IMR-90 (cell line): ENCODE measurements around the gene PLCG1. TPM values are rescaled to one million over a fixed set of nuclear protein-coding genes. Genes with fewer than 3 reads are reported as not detected.

ENCODE experiments used
- ATAC-seq: fragments of 200-7000 bp; cut with Tn5 transposase; 2 replicates; pipeline ENCODE4 v1.9.1; 2020; ENCODE audit warnings: low read depth, mild to moderate bottlenecking, moderate library complexity
- BruUV-seq: library from RNA; stranded (reverse); fragments of 400-500 nt; replicated peaks from 2 replicates; lab custom pipeline; 2021; lab: Mats Ljungman, UMichigan
- CTCF ChIA-PET: fragments of 300-600 bp; formaldehyde crosslinking; extraction: SDS; loops from one replicate; lab custom pipeline; 2021; ENCODE audit warnings: antibody characterized with exemption; lab: Yijun Ruan, JAX
- POLR2A ChIA-PET: fragments of 300-600 bp; sonication (Branson Sonifier 250); formaldehyde crosslinking; loops from one replicate; lab custom pipeline; 2022; ENCODE audit warnings: antibody characterized with exemption; ENCODE audit not compliant: unreplicated experiment; lab: Charles Lee
- DNase-seq: peaks from one replicate; pipeline ENCODE4 v3.0.0; 2013
- H2AFZ ChIP-seq: replicated peaks from 2 replicates; pipeline ENCODE3; 2013; ENCODE audit warnings: low read length, mild to moderate bottlenecking; ENCODE audit not compliant: poor library complexity
- H2AK5ac ChIP-seq: 2 replicates; pipeline ENCODE4 v1.6.1; 2013; ENCODE audit warnings: low read depth, low read length, inconsistent platforms
- H2AK9ac ChIP-seq: replicated peaks from 2 replicates; pipeline ENCODE3; 2013; ENCODE audit warnings: mild to moderate bottlenecking, low read depth, low read length, moderate library complexity; ENCODE audit not compliant: poor library complexity
- H2BK120ac ChIP-seq: 2 replicates; pipeline ENCODE4 v1.6.1; 2013; ENCODE audit warnings: low read depth, low read length, inconsistent platforms
- H2BK15ac ChIP-seq: 3 replicates; pipeline ENCODE4 v1.6.1; 2013; ENCODE audit warnings: low read depth, low read length, inconsistent platforms
- H2BK20ac ChIP-seq: 2 replicates; pipeline ENCODE4 v1.6.1; 2013; ENCODE audit warnings: low read depth, mild to moderate bottlenecking, inconsistent platforms, low read length, moderate library complexity
- H2BK5ac ChIP-seq: 2 replicates; pipeline ENCODE4 v1.6.1; 2013; ENCODE audit warnings: mild to moderate bottlenecking, low read depth, low read length, inconsistent platforms; ENCODE audit not compliant: poor library complexity, severe bottlenecking
- H3K14ac ChIP-seq: replicated peaks from 2 replicates; pipeline ENCODE4 v1.6.1; 2013; ENCODE audit warnings: low read depth, low read length, inconsistent platforms
- H3K18ac ChIP-seq: 2 replicates; pipeline ENCODE4 v1.6.1; 2013; ENCODE audit warnings: low read depth, low read length, control low read depth
- H3K23ac ChIP-seq: 2 replicates; pipeline ENCODE4 v1.6.1; 2013; ENCODE audit warnings: low read depth, low read length, inconsistent platforms
- H3K27ac ChIP-seq: 2 replicates; pipeline ENCODE4 v1.5.1; 2013; ENCODE audit warnings: mild to moderate bottlenecking, control low read depth, low read length; ENCODE audit not compliant: insufficient read depth
- H3K27me3 ChIP-seq: 2 replicates; pipeline ENCODE4 v1.6.1; 2013; ENCODE audit warnings: low read length; ENCODE audit not compliant: control insufficient read depth, insufficient read depth
- H3K36me3 ChIP-seq: 2 replicates; pipeline ENCODE4 v1.6.1; 2013; ENCODE audit warnings: low read length, mixed read lengths; ENCODE audit not compliant: control insufficient read depth, insufficient read depth
- H3K4ac ChIP-seq: 2 replicates; pipeline ENCODE4 v1.6.1; 2013; ENCODE audit warnings: low read depth, low read length, inconsistent platforms
- H3K4me1 ChIP-seq: 2 replicates; pipeline ENCODE4 v1.6.1; 2013; ENCODE audit warnings: low read length, mixed read lengths; ENCODE audit not compliant: control insufficient read depth, insufficient read depth
- H3K4me2 ChIP-seq: 2 replicates; pipeline ENCODE4 v1.6.1; 2013; ENCODE audit warnings: low read depth, mild to moderate bottlenecking, control low read depth, low read length, moderate library complexity
- H3K4me3 ChIP-seq: 2 replicates; pipeline ENCODE4 v1.5.1; 2013; ENCODE audit warnings: low read depth, mild to moderate bottlenecking, control low read depth, low read length, moderate library complexity; ENCODE audit not compliant: insufficient read depth
- H3K56ac ChIP-seq: 2 replicates; pipeline ENCODE4 v1.6.1; 2013; ENCODE audit warnings: low read length, inconsistent platforms; ENCODE audit not compliant: insufficient read depth; ENCODE audit errors: extremely low read depth
- H3K79me1 ChIP-seq, 2 experiments: 2 replicates each; pipeline ENCODE4 v1.6.1; 2013; ENCODE audit warnings: low read length in 2 of 2, inconsistent platforms in 1 of 2, low read depth in 1 of 2
- H3K9ac ChIP-seq: 2 replicates; pipeline ENCODE4 v1.6.1; 2013; ENCODE audit warnings: low read depth, low read length, control low read depth
- H3K9me1 ChIP-seq: 2 replicates; pipeline ENCODE4 v1.6.1; 2013; ENCODE audit warnings: low read length, inconsistent platforms; ENCODE audit not compliant: insufficient read depth
- H3K9me3 ChIP-seq: 2 replicates; pipeline ENCODE4 v1.6.1; 2013; ENCODE audit warnings: low read length; ENCODE audit not compliant: control insufficient read depth, insufficient read depth
- H4K20me1 ChIP-seq: 2 replicates; pipeline ENCODE4 v1.6.1; 2013; ENCODE audit warnings: low read length, inconsistent platforms; ENCODE audit not compliant: insufficient read depth
- H4K5ac ChIP-seq: 2 replicates; pipeline ENCODE4 v1.6.1; 2013; ENCODE audit warnings: mild to moderate bottlenecking, low read depth, low read length, control low read depth
- H4K8ac ChIP-seq, 2 experiments: 2 replicates each; pipeline ENCODE4 v1.6.1; 2013; ENCODE audit warnings: low read depth in 2 of 2, low read length in 2 of 2, control low read depth in 1 of 2, inconsistent platforms in 1 of 2
- H4K91ac ChIP-seq: 2 replicates; pipeline ENCODE4 v1.6.1; 2013; ENCODE audit warnings: low read depth, low read length, inconsistent platforms; ENCODE audit not compliant: insufficient read depth
- MAZ ChIP-seq: IDR thresholded peaks from 2 replicates; pipeline ENCODE4 v1.6.1; 2012; ENCODE audit warnings: low read depth, mild to moderate bottlenecking, low read length, improper control_type of control experiment, moderate library complexity, borderline replicate concordance
- MXI1 ChIP-seq: IDR thresholded peaks from 2 replicates; pipeline ENCODE4 v1.6.1; 2012; ENCODE audit warnings: low read depth, mild to moderate bottlenecking, low read length, moderate library complexity, borderline replicate concordance
- RAD21 ChIP-seq: IDR thresholded peaks from 2 replicates; pipeline ENCODE4 v1.6.1; 2012; ENCODE audit warnings: low read length, improper control_type of control experiment
- WGBS, 2 experiments: methylation state at CpG; one replicate each; pipeline versions ENCODE4 v1.1.5 to v1.1.7; 2013; ENCODE audit warnings: missing lambda C conversion rate in 2 of 2; ENCODE audit not compliant: insufficient read length in 1 of 2; ENCODE audit errors: extremely low coverage in 2 of 2; 5-methylcytosine and 5-hydroxymethylcytosine counted together
- dilution Hi-C: fragments of 300-500 bp; cut with HindIII; formaldehyde crosslinking; loops from one replicate; pipeline ENCODE4 v1.14.3; 2018; ENCODE audit warnings: low sequenced_read_pairs; ENCODE audit not compliant: unreplicated experiment
- in situ Hi-C: fragments of 300-500 bp; cut with MboI; formaldehyde crosslinking; loops from 3 replicates; pipeline ENCODE4 v1.14.3; 2019; ENCODE audit warnings: low sequenced_read_pairs, inconsistent platforms, mixed read lengths
- intact Hi-C: fragments of 100-400 bp; cut with micrococcal nuclease; formaldehyde crosslinking; loops from 2 replicates; pipeline ENCODE4 v1.10.0; 2022
- polyA plus RNA-seq, 3 experiments: library from polyadenylated mRNA; depleted of rRNA; stranded (reverse); fragments of >200 nt; gene quantifications; 2 replicates each; pipeline ENCODE4 v1.2.3, GENCODE V29; 2012; ENCODE audit warnings: low replicate concordance in 1 of 3
- total RNA-seq: library from RNA; depleted of rRNA; stranded (reverse); fragments of >200 nt; gene quantifications from 2 replicates; pipeline ENCODE4 v1.2.3, GENCODE V29; 2012

The PLCG1 gene
- total and polyA plus RNA-seq, 2 of the 4 experiments (the other 2 are of a cell fraction), result 59.1 to 69.1 TPM

GRCh38 chr20:41094353-41095055, 42.8 kb upstream of the PLCG1 start:
- H4K5ac ChIP-seq, result no peak overlapping the region; the same call in 1 of the 2 replicates
- peak; percentile 21; the same call in 1 of the 2 replicates for ATAC-seq
- peaks cover 18% of the 10 kb centered on the region for H3K4me1 ChIP-seq
- no peak overlapping the region for H3K4me2 ChIP-seq
- intact Hi-C loops, result loop anchor here (1.0 kb wide), 3 partner anchors 64 to 126 kb away; no protein-coding TSS in a partner anchor
- in situ Hi-C loops, result loop anchor here (5.0 kb wide), 1 partner anchor 122 kb away; no protein-coding TSS in a partner anchor
- H4K20me1 ChIP-seq, result peaks cover 8% of the 10 kb centered on the region; the same call in 1 of the 2 replicates
- CTCF ChIA-PET, result interaction anchor here (0.6 to 2.1 kb wide), 7 partner anchors 11 to 1224 kb away, joined by 3 to 15 read pairs (median 3); no protein-coding TSS in a partner anchor
- POLR2A ChIA-PET, result interaction anchor here (0.5 kb wide), 1 partner anchor 101 kb away, joined by 3 read pairs; no protein-coding TSS in a partner anchor
- no peak overlapping the region for H3K14ac ChIP-seq
- dilution Hi-C loops, result no loop called here
- H3K27ac ChIP-seq, result peak overlapping the region; percentile 62; the same call in 1 of the 2 replicates
- no peak overlapping the region for H2AK9ac ChIP-seq
- H2BK5ac ChIP-seq, result peak overlapping the region; percentile 5
- no peaks in the 10 kb centered on the region for H3K9me3 ChIP-seq
- no peak overlapping the region for H3K9ac ChIP-seq
- no peak overlapping the region for H3K4me3 ChIP-seq
- no peak for TF ChIP-seq MXI1
- TF ChIP-seq RAD21, result no peak
- TF ChIP-seq MAZ, result no peak
- H2BK15ac ChIP-seq, result no peak overlapping the region
- no peak overlapping the region for H4K8ac ChIP-seq
- H3K18ac ChIP-seq, result peak overlapping the region; percentile 31
- no peak overlapping the region; the same call in 1 of the 2 replicates for H2AK5ac ChIP-seq
- no peak overlapping the region for H2BK20ac ChIP-seq
- peaks cover 43% of the 10 kb centered on the region for H3K36me3 ChIP-seq
- peaks cover 2% of the 10 kb centered on the region; the same call in 1 of the 2 replicates for H3K9me1 ChIP-seq
- H2AFZ ChIP-seq, result no peak overlapping the region
- no peak overlapping the region for H3K4ac ChIP-seq
- no peak overlapping the region for H3K56ac ChIP-seq
- 0 out of 2 replicates have a peak overlapping the region, but pooled peaks have one; percentile 4 for H3K23ac ChIP-seq
- DNase-seq, result peak; percentile 61
- peaks cover 21 to 53% of the 10 kb centered on the region in 2 experiments for H3K79me1 ChIP-seq
- H4K91ac ChIP-seq, result no peak overlapping the region
- WGBS, 2 experiments, result no CpG with 5 or more reads among the region's 2 CpGs
- H2BK120ac ChIP-seq, result no peak overlapping the region
- no peaks in the 10 kb centered on the region for H3K27me3 ChIP-seq
- no TSS peak for BruUV-seq
